HepG2 (cell line): ENCODE results near the gene PRSS33. TPM values are rescaled to one million over a fixed set of nuclear protein-coding genes. Genes with fewer than 3 reads are reported as not detected.

Experiments used
- AHDC1 ChIP-seq: sonication (generic); formaldehyde crosslinking; IDR thresholded peaks from 2 replicates; pipeline ENCODE4 v1.5.1; 2020; ENCODE audit warnings: mild to moderate bottlenecking, missing genetic modification reagents, borderline replicate concordance
- BORCS8-MEF2B ChIP-seq: sonication (generic); formaldehyde crosslinking; IDR thresholded peaks from 2 replicates; pipeline ENCODE4 v1.8.0; 2022; ENCODE audit warnings: mild to moderate bottlenecking, missing genetic modification reagents
- E2F2 ChIP-seq: sonication (generic); formaldehyde crosslinking; IDR thresholded peaks from 2 replicates; pipeline ENCODE4 v1.4.0; 2020; ENCODE audit warnings: missing genetic modification reagents, borderline replicate concordance
- ISL2 ChIP-seq: sonication (generic); formaldehyde crosslinking; IDR thresholded peaks from 2 replicates; pipeline ENCODE4 v1.5.0; 2020; ENCODE audit warnings: missing genetic modification reagents
- MATR3 ChIP-seq: sonication (generic); formaldehyde crosslinking; IDR thresholded peaks from 2 replicates; pipeline ENCODE4 v1.4.0; 2020; ENCODE audit warnings: missing genetic modification reagents
- MEF2D ChIP-seq: sonication (generic); formaldehyde crosslinking; IDR thresholded peaks from 2 replicates; pipeline ENCODE4 v1.5.1; 2020; ENCODE audit warnings: mild to moderate bottlenecking, missing genetic modification reagents
- MYNN ChIP-seq: sonication (generic); formaldehyde crosslinking; IDR thresholded peaks from 2 replicates; pipeline ENCODE4 v1.4.0; 2020; ENCODE audit warnings: mild to moderate bottlenecking, low read depth, missing genetic modification reagents
- NCOA5 ChIP-seq: sonication (generic); formaldehyde crosslinking; IDR thresholded peaks from 2 replicates; pipeline ENCODE4 v1.4.0; 2020; ENCODE audit warnings: missing genetic modification reagents
- NCOR1 ChIP-seq: fragments of 200-600 bp; sonication (generic); IDR thresholded peaks from 2 replicates; pipeline ENCODE4 v1.7.0; 2017; ENCODE audit warnings: antibody characterized with exemption, low read length, borderline replicate concordance
- NFATC3 ChIP-seq: sonication (generic); formaldehyde crosslinking; IDR thresholded peaks from 2 replicates; pipeline ENCODE4 v1.5.1; 2020; ENCODE audit warnings: mild to moderate bottlenecking, missing genetic modification reagents
- NONO ChIP-seq, 2 experiments: fragments of 450-650 bp in 1 of 2; sonication (generic) in 1 of 2; formaldehyde crosslinking in 1 of 2; IDR thresholded peaks in 1 of 2; conservative IDR thresholded peaks in 1 of 2; 2 replicates each; pipeline versions ENCODE4 v1.6.1 to v1.8.0; 2017 to 2022; ENCODE audit warnings: mild to moderate bottlenecking in 1 of 2, missing genetic modification reagents in 1 of 2, moderate library complexity in 1 of 2
- NR2C2 ChIP-seq: sonication (generic); formaldehyde crosslinking; IDR thresholded peaks from 2 replicates; pipeline ENCODE4 v1.4.0; 2020; ENCODE audit warnings: missing genetic modification reagents, mild to moderate bottlenecking, moderate library complexity, borderline replicate concordance
- REPIN1 ChIP-seq: sonication (generic); formaldehyde crosslinking; IDR thresholded peaks from 2 replicates; pipeline ENCODE4 v1.8.0; 2022; ENCODE audit warnings: missing genetic modification reagents, low read depth, mild to moderate bottlenecking, borderline replicate concordance
- RORA ChIP-seq: sonication (generic); formaldehyde crosslinking; IDR thresholded peaks from 2 replicates; pipeline ENCODE4 v1.5.0; 2020; ENCODE audit warnings: mild to moderate bottlenecking, missing genetic modification reagents, moderate library complexity
- SP140L ChIP-seq: sonication (generic); formaldehyde crosslinking; IDR thresholded peaks from 2 replicates; pipeline ENCODE4 v1.4.0; 2020; ENCODE audit warnings: missing genetic modification reagents, borderline replicate concordance
- TMF1 ChIP-seq: sonication (generic); formaldehyde crosslinking; IDR thresholded peaks from 2 replicates; pipeline ENCODE4 v1.8.1; 2022; ENCODE audit warnings: low read depth, missing genetic modification reagents
- TSC22D2 ChIP-seq: sonication (generic); formaldehyde crosslinking; IDR thresholded peaks from 2 replicates; pipeline ENCODE4 v1.5.1; 2020; ENCODE audit warnings: missing genetic modification reagents, mild to moderate bottlenecking, borderline replicate concordance
- ZBTB7B ChIP-seq: sonication (generic); formaldehyde crosslinking; IDR thresholded peaks from 2 replicates; pipeline ENCODE4 v1.4.0; 2020; ENCODE audit warnings: missing genetic modification reagents
- ZNF766 ChIP-seq: sonication (generic); formaldehyde crosslinking; IDR thresholded peaks from 2 replicates; pipeline ENCODE4 v1.5.0; 2020; ENCODE audit warnings: missing genetic modification reagents, borderline replicate concordance
- ZNF773 ChIP-seq: sonication (generic); formaldehyde crosslinking; IDR thresholded peaks from 2 replicates; pipeline ENCODE4 v1.4.0; 2020; ENCODE audit warnings: missing genetic modification reagents, borderline replicate concordance
- polyA plus RNA-seq, 8 experiments: library from polyadenylated mRNA; depleted of rRNA in 3 of 8; stranded (reverse) in 7 of 8; unstranded in 1 of 8; fragments of >200 nt; fragmentation: Illumina TruSeq in 4 of 8; extraction: Trizol in 4 of 8; gene quantifications; 2 replicates each; pipeline versions ENCODE4 v1.2.1 to v1.2.3, GENCODE V29; 2011 to 2016; ENCODE audit warnings: low read depth in 4 of 8, missing spikeins in 1 of 8, mixed read lengths in 1 of 8; ENCODE audit not compliant: insufficient read depth in 1 of 8
- total RNA-seq, 5 experiments: library from RNA; depleted of rRNA; stranded (reverse); fragments of >200 nt; fragmentation: Illumina TruSeq; extraction: Trizol; gene quantifications; 2 replicates each; pipeline ENCODE4 v1.2.3, GENCODE V29; 2016; ENCODE audit warnings: low read depth in 1 of 5

PRSS33 gene
- total and polyA plus RNA-seq, 2 of the 13 experiments (the other 11 are each of a cell fraction or from before 2014, with no cell fraction given): not detected

GRCh38 chr16:2751577-2752034 lies 35.8 kb downstream of the PRSS33 start (continued):
- peak; percentile 52; the same call in 1 of the 2 replicates for TF ChIP-seq ZBTB7B (CRISPR knock-in tag)
- no peak for TF ChIP-seq E2F2 (CRISPR knock-in tag)
- no peak for TF ChIP-seq ZNF773
- no peak for TF ChIP-seq MEF2D
- TF ChIP-seq AHDC1 (CRISPR knock-in tag): no peak
- TF ChIP-seq RORA (CRISPR knock-in tag): no peak
- no peak for TF ChIP-seq NCOA5 (CRISPR knock-in tag)
- TF ChIP-seq REPIN1 (CRISPR knock-in tag): peak; percentile 13; the same call in 1 of the 2 replicates
- TF ChIP-seq MATR3 (CRISPR knock-in tag): no peak
- TF ChIP-seq SP140L (CRISPR knock-in tag): no peak
- TF ChIP-seq TMF1: no peak
- no peak for TF ChIP-seq MYNN (CRISPR knock-in tag)
- TF ChIP-seq NFATC3 (CRISPR knock-in tag): no peak; the same call in 1 of the 2 replicates
- no peak for TF ChIP-seq ZNF766 (CRISPR knock-in tag)
- TF ChIP-seq NCOR1: no peak
- no peak for TF ChIP-seq TSC22D2 (CRISPR knock-in tag)
- TF ChIP-seq ISL2: no peak
- TF ChIP-seq NONO (IDR thresholded peaks at IDR 0.05): no peak
- TF ChIP-seq NONO (CRISPR knock-in tag; conservative IDR thresholded peaks at IDR 0.05): no peak
- TF ChIP-seq NR2C2 (CRISPR knock-in tag): no peak
- no peak for TF ChIP-seq BORCS8-MEF2B
